ENCODE data around the gene HDGFL2. TPM values are rescaled to one million over a fixed set of nuclear protein-coding genes. Genes with fewer than 3 reads are reported as not detected.

The HDGFL2 gene
- total and polyA plus RNA-seq, 2 donors = 26.2 to 36.9 TPM

DNA sequence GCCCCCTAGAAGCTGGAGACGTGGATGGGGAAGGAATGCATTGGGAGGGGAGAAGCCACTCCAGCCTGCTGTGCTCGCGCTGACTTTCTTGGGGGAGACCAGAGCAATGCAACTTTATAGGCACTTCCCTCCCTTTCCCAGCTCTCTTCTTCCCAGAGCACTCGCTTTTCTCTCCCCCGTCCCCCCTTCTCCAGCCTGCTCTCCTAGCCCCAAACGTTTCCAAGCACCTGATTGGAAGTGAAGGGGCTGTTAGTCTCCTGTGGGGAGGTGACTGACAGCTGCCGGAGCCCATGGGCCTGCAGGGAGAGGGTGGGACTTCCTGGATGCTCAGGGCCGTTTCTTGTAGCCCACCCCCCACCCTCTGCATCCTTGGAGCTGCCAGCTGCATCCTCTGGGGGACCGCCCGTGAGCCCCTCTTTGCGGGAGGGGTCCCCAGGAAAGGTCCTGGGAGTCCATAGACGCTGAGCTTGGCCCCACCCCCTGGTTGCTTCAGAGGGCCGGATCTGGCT is 2.5 kb downstream of the HDGFL2 start:
- DNase-seq (ENCODE audit: low read depth in 6 of 9, low spot score in 9 of 9) = peak in 3 of 9 donors; percentile 22 to 60 (median 33)
- Histone ChIP-seq H3K36me3 (ENCODE audit: control insufficient read depth in 2 of 2, insufficient read depth in 2 of 2, low read length in 1 of 2) (peaks cover 28 to 29% of the 10 kb centered on the region in 2 donors), H3K4me1 (ENCODE audit: control insufficient read depth in 2 of 2, insufficient read depth in 2 of 2, low read length in 2 of 2) (peaks cover 19 to 27% of the 10 kb centered on the region in 2 donors), H3K9me3 (ENCODE audit: control insufficient read depth in 2 of 2, insufficient read depth in 1 of 2, low read length in 1 of 2) (no peaks in the 10 kb centered on the region), H3K27me3 (ENCODE audit: control insufficient read depth in 2 of 2, insufficient read depth in 1 of 2, low read length in 1 of 2) (no peaks in the 10 kb centered on the region), H3K27ac (ENCODE audit: low read depth in 1 of 2, low read length in 1 of 2) (no peak overlapping the region), H3K4me3 (ENCODE audit: low read length in 2 of 2) (peak overlapping the region; percentile 38 to 46)
- WGBS = 11% methylated on average over 13 of the region's 13 CpGs

DNA sequence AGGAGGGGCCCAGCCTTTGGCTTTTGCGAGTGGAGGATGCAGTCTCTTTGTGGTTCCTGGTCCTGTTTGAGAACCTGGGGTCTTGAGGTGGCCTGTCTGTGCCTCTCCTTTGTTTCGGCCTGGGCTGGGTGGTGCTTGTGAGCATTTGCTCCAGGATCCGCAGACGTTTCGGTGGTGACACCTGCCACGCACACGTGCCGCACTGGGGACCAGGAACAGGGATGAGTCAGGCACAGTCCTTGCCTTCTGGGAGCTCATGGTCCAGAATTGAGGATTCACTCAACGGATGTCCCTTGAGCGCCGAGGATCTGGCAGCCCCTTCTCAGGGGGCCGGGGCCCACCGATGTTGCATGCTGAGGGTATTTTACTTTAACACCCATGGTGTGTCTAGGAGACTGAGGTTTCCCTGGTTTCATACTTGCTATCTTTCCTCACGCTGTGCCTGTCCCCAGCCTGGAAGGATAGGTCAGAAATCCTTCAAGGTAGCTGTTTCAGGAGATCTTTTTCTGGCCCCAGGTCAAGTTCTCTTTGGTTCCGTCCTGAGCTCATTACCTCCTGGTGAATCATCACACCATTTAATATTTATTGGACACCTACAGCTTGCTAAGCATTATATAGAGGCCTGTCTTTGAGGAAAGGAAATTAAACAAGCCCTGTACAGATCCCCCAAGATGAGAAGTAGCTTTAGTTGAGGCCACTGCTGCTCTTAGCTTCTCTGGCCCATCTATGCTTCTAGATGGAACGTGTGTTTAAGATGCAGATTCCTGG is 5.1 kb downstream of the HDGFL2 start:
- no peaks in the 10 kb centered on the region for H3K27me3 ChIP-seq (ENCODE audit: control insufficient read depth in 2 of 2, insufficient read depth in 1 of 2, low read length in 1 of 2)
- peaks cover 29 to 40% of the 10 kb centered on the region in 2 donors for H3K36me3 ChIP-seq (ENCODE audit: control insufficient read depth in 2 of 2, insufficient read depth in 2 of 2, low read length in 1 of 2)
- WGBS = 91% methylated on average over 16 of the region's 16 CpGs

DNA sequence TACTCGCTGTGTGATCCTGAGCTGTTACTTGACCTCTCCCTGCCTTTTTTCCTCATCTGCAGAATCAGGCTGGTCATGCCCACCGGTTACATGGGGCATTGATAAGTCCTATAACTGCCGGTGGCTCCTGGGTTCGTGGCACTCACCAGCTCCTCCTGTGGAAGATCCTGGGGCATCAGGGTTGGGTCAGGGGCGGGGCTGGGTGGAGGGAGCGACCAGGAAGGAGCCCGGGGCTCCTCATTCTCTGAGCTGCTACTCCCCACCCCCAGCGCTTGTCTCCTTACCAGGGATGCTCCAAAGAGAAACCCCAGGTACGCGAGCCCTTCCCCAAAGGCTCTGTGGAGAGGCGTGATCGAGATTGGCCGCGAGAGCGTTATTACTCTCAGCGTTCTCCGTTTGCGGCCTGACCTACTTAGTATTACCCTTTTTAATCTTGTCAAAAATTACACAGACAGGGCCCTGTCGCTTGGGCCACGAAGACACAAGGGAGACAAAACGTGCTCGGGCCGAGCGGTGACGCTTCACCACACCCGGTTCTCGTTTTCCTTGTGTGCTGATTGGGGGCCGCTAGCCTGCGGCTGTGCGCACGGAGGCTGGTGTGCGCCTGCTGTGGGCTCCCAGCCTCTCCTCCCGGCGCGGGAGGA is 10.7 kb downstream of the HDGFL2 start:
- Histone ChIP-seq H3K36me3 (ENCODE audit: control insufficient read depth in 2 of 2, insufficient read depth in 2 of 2, low read length in 1 of 2) (peaks cover 14 to 40% of the 10 kb centered on the region in 2 donors), H3K27ac (ENCODE audit: low read depth in 1 of 2, low read length in 1 of 2) (no peak overlapping the region), H3K27me3 (ENCODE audit: control insufficient read depth in 2 of 2, insufficient read depth in 1 of 2, low read length in 1 of 2) (no peaks in the 10 kb centered on the region), H3K4me1 (ENCODE audit: control insufficient read depth in 2 of 2, insufficient read depth in 2 of 2, low read length in 2 of 2) (no peaks in the 10 kb centered on the region), H3K4me3 (ENCODE audit: low read length in 2 of 2) (no peak overlapping the region), H3K9me3 (ENCODE audit: control insufficient read depth in 2 of 2, insufficient read depth in 1 of 2, low read length in 1 of 2) (no peaks in the 10 kb centered on the region)
- DNase-seq (ENCODE audit: low read depth in 6 of 9, low spot score in 9 of 9) = no peak
- WGBS = 96% methylated on average over 35 of the region's 35 CpGs

More for the DNA sequence above, 5.1 kb downstream of the HDGFL2 start:
- Histone ChIP-seq H3K4me1 (ENCODE audit: control insufficient read depth in 2 of 2, insufficient read depth in 2 of 2, low read length in 2 of 2) (peaks cover 19 to 22% of the 10 kb centered on the region in 2 donors), H3K9me3 (ENCODE audit: control insufficient read depth in 2 of 2, insufficient read depth in 1 of 2, low read length in 1 of 2) (no peaks in the 10 kb centered on the region), H3K4me3 (ENCODE audit: low read length in 2 of 2) (no peak overlapping the region), H3K27ac (ENCODE audit: low read depth in 1 of 2, low read length in 1 of 2) (no peak overlapping the region)
- no peak for DNase-seq (ENCODE audit: low read depth in 6 of 9, low spot score in 9 of 9)

DNA sequence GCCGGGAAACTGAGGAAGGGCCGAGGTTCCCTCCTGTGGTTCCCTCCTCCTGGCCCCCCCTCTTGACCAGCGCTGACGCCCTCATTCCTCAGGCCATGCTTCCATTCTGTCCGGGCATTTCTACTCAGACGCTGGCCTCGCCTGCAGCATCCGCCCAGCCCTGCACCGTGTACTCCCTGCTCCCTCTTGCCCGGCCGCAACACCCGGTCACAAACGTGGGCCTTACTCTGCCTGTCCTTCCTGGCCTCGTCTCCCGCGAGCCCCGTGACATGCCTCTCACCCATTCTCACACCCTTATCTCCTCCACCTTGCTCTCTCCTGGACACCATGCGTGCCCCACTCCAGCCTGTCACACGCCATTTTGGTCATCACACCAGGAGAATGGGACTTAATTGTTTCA is 11.3 kb downstream of the HDGFL2 start:
- Histone ChIP-seq H3K4me3 (ENCODE audit: low read length in 2 of 2) (no peak overlapping the region), H3K4me1 (ENCODE audit: control insufficient read depth in 2 of 2, insufficient read depth in 2 of 2, low read length in 2 of 2) (no peaks in the 10 kb centered on the region), H3K27ac (ENCODE audit: low read depth in 1 of 2, low read length in 1 of 2) (no peak overlapping the region), H3K9me3 (ENCODE audit: control insufficient read depth in 2 of 2, insufficient read depth in 1 of 2, low read length in 1 of 2) (no peaks in the 10 kb centered on the region), H3K36me3 (ENCODE audit: control insufficient read depth in 2 of 2, insufficient read depth in 2 of 2, low read length in 1 of 2) (peaks cover 15 to 42% of the 10 kb centered on the region in 2 donors), H3K27me3 (ENCODE audit: control insufficient read depth in 2 of 2, insufficient read depth in 1 of 2, low read length in 1 of 2) (no peaks in the 10 kb centered on the region)
- DNase-seq (ENCODE audit: low read depth in 6 of 9, low spot score in 9 of 9) = no peak
- 96% methylated on average over 19 of the region's 19 CpGs for WGBS

DNA sequence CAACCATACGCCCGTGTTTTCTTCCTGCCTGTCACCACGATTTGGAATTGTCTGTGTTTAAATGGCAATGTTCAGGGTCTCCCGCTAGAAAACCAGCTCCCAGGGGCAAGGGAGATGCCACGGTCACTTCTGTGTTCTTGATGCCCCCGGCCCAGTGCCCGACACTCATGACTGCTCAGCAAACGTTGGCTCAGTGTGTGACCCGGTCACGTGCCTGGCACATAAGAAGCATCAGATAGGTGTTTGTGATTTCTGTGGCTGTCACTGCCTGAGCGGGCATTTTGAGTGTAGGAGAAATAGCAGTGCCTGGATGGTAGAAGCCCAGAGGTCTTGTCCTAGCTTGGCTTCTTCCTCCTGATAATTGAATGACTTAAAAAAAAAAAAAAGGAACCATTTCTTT is 15.5 kb downstream of the HDGFL2 start:
- Histone ChIP-seq H3K9me3 (ENCODE audit: control insufficient read depth in 2 of 2, insufficient read depth in 1 of 2, low read length in 1 of 2) (no peaks in the 10 kb centered on the region), H3K27ac (ENCODE audit: low read depth in 1 of 2, low read length in 1 of 2) (no peak overlapping the region), H3K36me3 (ENCODE audit: control insufficient read depth in 2 of 2, insufficient read depth in 2 of 2, low read length in 1 of 2) (peaks cover 33 to 55% of the 10 kb centered on the region in 2 donors), H3K4me3 (ENCODE audit: low read length in 2 of 2) (no peak overlapping the region), H3K27me3 (ENCODE audit: control insufficient read depth in 2 of 2, insufficient read depth in 1 of 2, low read length in 1 of 2) (no peaks in the 10 kb centered on the region), H3K4me1 (ENCODE audit: control insufficient read depth in 2 of 2, insufficient read depth in 2 of 2, low read length in 2 of 2) (no peaks in the 10 kb centered on the region)
- DNase-seq (ENCODE audit: low read depth in 6 of 9, low spot score in 9 of 9) = no peak
- 98% methylated on average over 11 of the region's 11 CpGs for WGBS

DNA sequence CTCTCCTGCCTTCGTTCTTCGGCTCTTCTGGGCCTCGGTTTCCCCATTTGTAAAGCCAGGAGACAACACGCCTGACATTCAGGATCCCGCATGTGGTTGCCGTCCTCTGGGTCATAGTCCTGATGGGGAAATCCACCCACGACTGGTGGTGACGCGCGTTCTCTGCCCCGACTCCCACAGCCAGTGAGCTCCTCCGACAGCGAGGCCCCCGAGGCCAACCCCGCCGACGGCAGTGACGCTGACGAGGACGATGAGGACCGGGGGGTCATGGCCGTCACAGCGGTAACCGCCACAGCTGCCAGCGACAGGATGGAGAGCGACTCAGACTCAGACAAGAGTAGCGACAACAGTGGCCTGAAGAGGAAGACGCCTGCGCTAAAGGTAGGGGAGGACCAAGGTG is 16.4 kb downstream of the HDGFL2 start:
- 97% methylated on average over 29 of the region's 29 CpGs for WGBS
- Histone ChIP-seq H3K4me3 (ENCODE audit: low read length in 2 of 2) (no peak overlapping the region), H3K9me3 (ENCODE audit: control insufficient read depth in 2 of 2, insufficient read depth in 1 of 2, low read length in 1 of 2) (no peaks in the 10 kb centered on the region), H3K4me1 (ENCODE audit: control insufficient read depth in 2 of 2, insufficient read depth in 2 of 2, low read length in 2 of 2) (no peaks in the 10 kb centered on the region), H3K36me3 (ENCODE audit: control insufficient read depth in 2 of 2, insufficient read depth in 2 of 2, low read length in 1 of 2) (peaks cover 36 to 55% of the 10 kb centered on the region in 2 donors), H3K27ac (ENCODE audit: low read depth in 1 of 2, low read length in 1 of 2) (no peak overlapping the region), H3K27me3 (ENCODE audit: control insufficient read depth in 2 of 2, insufficient read depth in 1 of 2, low read length in 1 of 2) (no peaks in the 10 kb centered on the region)
- DNase-seq (ENCODE audit: low read depth in 6 of 9, low spot score in 9 of 9) = no peak

DNA sequence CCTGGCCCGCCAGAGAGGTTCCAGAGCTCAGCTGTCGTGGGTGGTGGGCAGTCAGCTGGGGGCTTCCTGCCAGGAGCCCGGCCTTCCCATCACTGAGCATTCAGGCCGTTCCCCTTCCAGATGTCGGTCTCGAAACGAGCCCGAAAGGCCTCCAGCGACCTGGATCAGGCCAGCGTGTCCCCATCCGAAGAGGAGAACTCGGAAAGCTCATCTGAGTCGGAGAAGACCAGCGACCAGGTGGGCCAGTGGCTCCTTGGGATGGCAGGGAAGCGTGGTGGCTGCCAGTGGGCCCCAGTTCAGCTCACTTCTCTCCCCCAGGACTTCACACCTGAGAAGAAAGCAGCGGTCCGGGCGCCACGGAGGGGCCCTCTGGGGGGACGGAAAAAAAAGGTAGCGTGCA is 19.3 kb downstream of the HDGFL2 start:
- peaks cover 55 to 73% of the 10 kb centered on the region in 2 donors for H3K36me3 ChIP-seq (ENCODE audit: control insufficient read depth in 2 of 2, insufficient read depth in 2 of 2, low read length in 1 of 2)
- H3K4me3 ChIP-seq (ENCODE audit: low read length in 2 of 2) = no peak overlapping the region
- H3K9me3 ChIP-seq (ENCODE audit: control insufficient read depth in 2 of 2, insufficient read depth in 1 of 2, low read length in 1 of 2) = no peaks in the 10 kb centered on the region
- DNase-seq (ENCODE audit: low read depth in 6 of 9, low spot score in 9 of 9) = no peak
- WGBS = 98% methylated on average over 21 of the region's 21 CpGs
- H3K27me3 ChIP-seq (ENCODE audit: control insufficient read depth in 2 of 2, insufficient read depth in 1 of 2, low read length in 1 of 2) = no peaks in the 10 kb centered on the region
- H3K27ac ChIP-seq (ENCODE audit: low read depth in 1 of 2, low read length in 1 of 2) = no peak overlapping the region
- no peaks in the 10 kb centered on the region for H3K4me1 ChIP-seq (ENCODE audit: control insufficient read depth in 2 of 2, insufficient read depth in 2 of 2, low read length in 2 of 2)

DNA sequence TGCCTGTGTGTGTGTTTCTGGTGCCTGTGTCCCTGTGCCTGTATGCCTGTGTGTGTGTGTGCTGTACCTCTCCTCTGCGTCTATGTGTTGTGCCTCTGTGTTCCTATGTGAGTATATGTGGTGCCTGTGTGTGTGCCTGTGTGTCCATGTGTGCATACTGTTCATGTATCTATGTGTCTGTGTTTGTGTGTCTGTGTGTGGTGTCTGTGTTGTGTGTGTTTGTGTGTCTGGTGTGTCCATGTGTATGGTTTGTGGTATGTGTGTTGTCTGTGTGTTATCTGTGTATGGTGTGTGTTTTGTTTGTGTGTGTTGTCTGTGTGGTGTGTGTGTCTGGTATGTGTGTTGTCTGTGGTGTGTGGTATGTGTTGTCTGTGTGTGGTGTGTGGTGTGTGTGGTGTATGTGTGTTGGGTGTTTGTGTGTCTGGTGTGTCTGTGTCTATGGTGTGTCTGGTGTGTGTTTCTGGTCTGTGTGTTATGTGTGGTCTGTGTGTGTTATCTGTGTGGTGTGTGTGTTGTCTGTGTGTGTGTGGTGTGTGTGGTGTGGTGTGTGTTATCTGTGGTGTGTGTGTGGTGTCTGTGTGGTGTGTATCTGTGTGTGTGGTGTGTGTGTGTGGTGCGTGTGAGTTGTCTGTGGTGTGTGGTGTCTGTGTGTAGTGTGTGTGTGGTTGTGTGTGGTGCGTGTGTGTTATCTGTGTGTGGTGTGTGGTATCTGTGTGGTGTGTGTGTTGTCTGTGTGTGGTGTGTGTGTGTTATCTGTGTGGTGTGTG is 20.4 kb downstream of the HDGFL2 start:
- 97% methylated on average over 3 of the region's 3 CpGs for WGBS
- no peak for DNase-seq (ENCODE audit: low read depth in 6 of 9, low spot score in 9 of 9)
- H3K27me3 ChIP-seq (ENCODE audit: control insufficient read depth in 2 of 2, insufficient read depth in 1 of 2, low read length in 1 of 2) = no peaks in the 10 kb centered on the region
- H3K27ac ChIP-seq (ENCODE audit: low read depth in 1 of 2, low read length in 1 of 2) = no peak overlapping the region
- H3K36me3 ChIP-seq (ENCODE audit: control insufficient read depth in 2 of 2, insufficient read depth in 2 of 2, low read length in 1 of 2) = peaks cover 58 to 84% of the 10 kb centered on the region in 2 donors
- H3K9me3 ChIP-seq (ENCODE audit: control insufficient read depth in 2 of 2, insufficient read depth in 1 of 2, low read length in 1 of 2) = no peaks in the 10 kb centered on the region
- no peaks in the 10 kb centered on the region for H3K4me1 ChIP-seq (ENCODE audit: control insufficient read depth in 2 of 2, insufficient read depth in 2 of 2, low read length in 2 of 2)
- H3K4me3 ChIP-seq (ENCODE audit: low read length in 2 of 2) = no peak overlapping the region
